HEK293T (cell line): ENCODE measurements around the gene MCTP2.

Source experiments
- CTCF ChIA-PET: fragments of 350-600 bp; formaldehyde crosslinking; extraction: SDS; loops from one replicate; lab custom pipeline; 2021; ENCODE audit warnings: antibody characterized with exemption, inconsistent platforms; lab: Yijun Ruan, JAX
- POLR2A ChIA-PET: fragments of 350-600 bp; formaldehyde crosslinking; extraction: SDS; loops from one replicate; lab custom pipeline; 2020; ENCODE audit warnings: antibody characterized with exemption, inconsistent platforms; lab: Yijun Ruan, JAX
- DNase-seq: peaks from one replicate; pipeline ENCODE4 v3.0.0; 2012; ENCODE audit warnings: mixed read lengths; ENCODE audit errors: extremely low spot score
- ARNT ChIP-seq: fragments of 450-650 bp; IDR thresholded peaks from 2 replicates; pipeline ENCODE4 v1.6.1; 2017; ENCODE audit warnings: mild to moderate bottlenecking
- BHLHE40 ChIP-seq: fragments of 450-650 bp; IDR thresholded peaks from 2 replicates; pipeline ENCODE4 v1.6.1; 2016; ENCODE audit warnings: mild to moderate bottlenecking, moderate library complexity, borderline replicate concordance
- CTBP1 ChIP-seq: fragments of 450-650 bp; IDR thresholded peaks from 2 replicates; pipeline ENCODE4 v1.6.1; 2016; ENCODE audit warnings: borderline replicate concordance
- ELF4 ChIP-seq: fragments of 450-650 bp; IDR thresholded peaks from 2 replicates; pipeline ENCODE4 v1.6.1; 2017; ENCODE audit warnings: antibody characterized with exemption
- FOXA1 ChIP-seq: fragments of 450-650 bp; IDR thresholded peaks from 2 replicates; pipeline ENCODE4 v1.6.1; 2016; ENCODE audit warnings: mild to moderate bottlenecking
- FOXK2 ChIP-seq: fragments of 450-650 bp; IDR thresholded peaks from 2 replicates; pipeline ENCODE4 v1.6.1; 2016; ENCODE audit warnings: mild to moderate bottlenecking
- FOXM1 ChIP-seq: fragments of 450-650 bp; IDR thresholded peaks from 2 replicates; pipeline ENCODE4 v1.6.1; 2017; ENCODE audit warnings: mild to moderate bottlenecking, borderline replicate concordance
- HDGF ChIP-seq: fragments of 450-650 bp; IDR thresholded peaks from 2 replicates; pipeline ENCODE4 v1.6.1; 2017; ENCODE audit warnings: antibody characterized with exemption, borderline replicate concordance
- L3MBTL2 ChIP-seq: fragments of 450-650 bp; conservative IDR thresholded peaks from 2 replicates; pipeline ENCODE4 v1.6.1; 2016; ENCODE audit warnings: mild to moderate bottlenecking
- LEF1 ChIP-seq: fragments of 450-650 bp; IDR thresholded peaks from 2 replicates; pipeline ENCODE4 v1.6.1; 2017; ENCODE audit warnings: mild to moderate bottlenecking, borderline replicate concordance
- NFRKB ChIP-seq: fragments of 450-650 bp; IDR thresholded peaks from 2 replicates; pipeline ENCODE4 v1.6.1; 2016; ENCODE audit warnings: mild to moderate bottlenecking, moderate library complexity
- PKNOX1 ChIP-seq: fragments of 450-650 bp; IDR thresholded peaks from 2 replicates; pipeline ENCODE4 v1.6.1; 2016
- SP1 ChIP-seq: fragments of 450-650 bp; IDR thresholded peaks from 2 replicates; pipeline ENCODE4 v1.6.1; 2017
- SUZ12 ChIP-seq: fragments of 450-650 bp; IDR thresholded peaks from 2 replicates; pipeline ENCODE4 v1.6.1; 2016; ENCODE audit warnings: mild to moderate bottlenecking
- TARDBP ChIP-seq: fragments of 450-650 bp; IDR thresholded peaks from 2 replicates; pipeline ENCODE4 v1.6.1; 2016
- ZNF384 ChIP-seq: fragments of 450-650 bp; IDR thresholded peaks from 2 replicates; pipeline ENCODE4 v1.6.1; 2016

The MCTP2 gene

GRCh38 chr15:94293411-94294402 lies 62.3 kb downstream of the MCTP2 start:
- no peak for DNase-seq
- ChIA-PET POLR2A (no interaction called here), CTCF (no interaction called here)
- TF ChIP-seq FOXM1 (no peak), ELF4 (no peak), TARDBP (no peak), HDGF (no peak), SUZ12 (no peak), BHLHE40 (no peak), ARNT (no peak), LEF1 (no peak), FOXA1 (no peak), NFRKB (no peak), L3MBTL2 (no peak), CTBP1 (no peak)

- POLR2A ChIA-PET, result no interaction called here
- no peak for TF ChIP-seq FOXA1
- no peak for TF ChIP-seq L3MBTL2
- CTCF ChIA-PET, result no interaction called here
- no peak for DNase-seq
These were observed 63.2 kb downstream of the MCTP2 start for GRCh38 chr15:94294556-94294955.

GRCh38 chr15:94295275-94295674 lies 63.9 kb downstream of the MCTP2 start:
- DNase-seq, result no peak
- ChIA-PET POLR2A (no interaction called here), CTCF (no interaction called here)
- TF ChIP-seq NFRKB, result no peak
- TF ChIP-seq PKNOX1, result no peak
- no peak for TF ChIP-seq L3MBTL2
- no peak for TF ChIP-seq FOXK2
- TF ChIP-seq LEF1, result no peak
- no peak for TF ChIP-seq BHLHE40
- no peak for TF ChIP-seq CTBP1
- no peak for TF ChIP-seq ELF4
- no peak for TF ChIP-seq SP1
- TF ChIP-seq ZNF384, result no peak

GRCh38 chr15:94296717-94297116 lies 65.4 kb downstream of the MCTP2 start:
- DNase-seq, result no peak
- TF ChIP-seq FOXA1, result no peak
- no peak for TF ChIP-seq ARNT
- TF ChIP-seq SP1, result no peak
- no peak for TF ChIP-seq LEF1
- TF ChIP-seq FOXM1, result no peak
- TF ChIP-seq ELF4, result no peak
- ChIA-PET POLR2A (no interaction called here), CTCF (no interaction called here)

- ChIA-PET CTCF (no interaction called here), POLR2A (no interaction called here)
- TF ChIP-seq PKNOX1 (no peak), SUZ12 (no peak), NFRKB (no peak), FOXM1 (no peak), FOXK2 (no peak)
- DNase-seq, result no peak
These were observed 66.2 kb downstream of the MCTP2 start for GRCh38 chr15:94297558-94297957.

- POLR2A ChIA-PET, result no interaction called here
- CTCF ChIA-PET, result no interaction called here
- TF ChIP-seq BHLHE40 (no peak), ZNF384 (no peak), ARNT (no peak), CTBP1 (no peak), LEF1 (no peak), NFRKB (no peak), HDGF (no peak), SP1 (no peak), FOXK2 (no peak), ELF4 (no peak), FOXM1 (no peak), FOXA1 (no peak), PKNOX1 (no peak), TARDBP (no peak), L3MBTL2 (no peak)
- no peak for DNase-seq
These were observed 67.0 kb downstream of the MCTP2 start for GRCh38 chr15:94298364-94298763.

- ChIA-PET POLR2A (no interaction called here), CTCF (interaction anchor here (0.6 kb wide), 1 partner anchor 136 kb away, joined by 3 read pairs; no protein-coding TSS in a partner anchor)
- no peak for DNase-seq
- TF ChIP-seq NFRKB (no peak), TARDBP (no peak), ARNT (no peak), L3MBTL2 (no peak), ZNF384 (no peak), CTBP1 (no peak), SUZ12 (no peak), ELF4 (no peak), FOXM1 (no peak), BHLHE40 (no peak), PKNOX1 (no peak), FOXK2 (no peak), FOXA1 (no peak), SP1 (no peak), LEF1 (no peak), HDGF (no peak)
These were observed 69.3 kb downstream of the MCTP2 start for GRCh38 chr15:94300612-94301011.
